K562 (cell line): ENCODE results near the gene TNFAIP3. TPM values are rescaled to one million over a fixed set of nuclear protein-coding genes. Genes with fewer than 3 reads are reported as not detected.

Experiments used
- KDM1A ChIP-seq, 2 experiments: fragments of 450-650 bp; IDR thresholded peaks; 2 replicates each; pipeline ENCODE4 v1.6.1; 2016; ENCODE audit warnings: mild to moderate bottlenecking in 2 of 2
- MYC ChIP-seq, 2 experiments: fragments of 250-450 bp in 1 of 2; sonication (Bioruptor Pico) in 1 of 2; IDR thresholded peaks; 2 replicates each; pipeline versions ENCODE4 v1.5.1 to v1.6.1; 2012 to 2021; ENCODE audit warnings: low read depth in 2 of 2, borderline replicate concordance in 1 of 2, improper control_type of control experiment in 1 of 2, low read length in 1 of 2, mild to moderate bottlenecking in 1 of 2, moderate library complexity in 1 of 2
- TOE1 ChIP-seq, 2 experiments: fragments of 450-650 bp in 1 of 2; sonication (generic) in 1 of 2; formaldehyde crosslinking in 1 of 2; IDR thresholded peaks; 2 replicates each; pipeline versions ENCODE4 v1.7.1 to v1.8.0; 2016 to 2022; ENCODE audit warnings: borderline replicate concordance in 2 of 2, mild to moderate bottlenecking in 2 of 2, antibody characterized with exemption in 1 of 2, inconsistent platforms in 1 of 2, low read depth in 1 of 2, missing genetic modification reagents in 1 of 2, moderate library complexity in 1 of 2
- ZBTB12 ChIP-seq: fragments of 250-450 bp; sonication (Bioruptor Pico); IDR thresholded peaks from 2 replicates; pipeline ENCODE4 v1.4.0; 2020
- ZBTB26 ChIP-seq: fragments of 450-650 bp; formaldehyde crosslinking; IDR thresholded peaks from 2 replicates; pipeline ENCODE4 v1.4.0; 2022; ENCODE audit warnings: missing genetic modification characterization
- ZHX1 ChIP-seq: fragments of 150-350 bp; conservative IDR thresholded peaks from 2 replicates; pipeline ENCODE4 v1.6.1; 2014; ENCODE audit warnings: low read length
- ZNF583 ChIP-seq: fragments of 250-450 bp; sonication (Bioruptor Pico); IDR thresholded peaks from 2 replicates; pipeline ENCODE4 v1.4.0; 2020
- ZNF655 ChIP-seq: fragments of 250-450 bp; sonication (Bioruptor Pico); IDR thresholded peaks from 2 replicates; pipeline ENCODE4 v1.5.0; 2021
- ZNF780A ChIP-seq: fragments of 250-450 bp; sonication (Bioruptor Pico); IDR thresholded peaks from 2 replicates; pipeline ENCODE4 v1.5.0; 2021; ENCODE audit warnings: mild to moderate bottlenecking
- polyA plus RNA-seq, 8 experiments: library from polyadenylated mRNA; depleted of rRNA in 4 of 8; stranded (reverse) in 5 of 8; unstranded in 3 of 8; fragments of >200 nt; fragmentation: Nextera tagmentation in 2 of 8; fragmentation: Illumina TruSeq in 1 of 8; extraction: Ambion mirVana in 2 of 8; extraction: Trizol in 1 of 8; gene quantifications; 2 replicates each; pipeline versions ENCODE4 v1.2.1 to v1.2.3, GENCODE V29; 2011 to 2014; ENCODE audit warnings: inconsistent platforms in 1 of 8, missing spikeins in 1 of 8
- total RNA-seq, 7 experiments: library from RNA; depleted of rRNA in 6 of 7; stranded (reverse); fragments of >200 nt in 6 of 7; fragmentation: Illumina TruSeq in 2 of 7; extraction: Trizol in 2 of 7; gene quantifications; 2 replicates each; pipeline versions ENCODE4 v1.2.1 to v1.2.3, GENCODE V29; 2011 to 2021; ENCODE audit warnings: low replicate concordance in 1 of 7
- TF ChIP-seq, protein P1 (sequence below): fragments of 250-450 bp; sonication (Bioruptor Pico); IDR thresholded peaks from 2 replicates; pipeline ENCODE4 v1.4.0; 2020; ENCODE audit warnings: mild to moderate bottlenecking, moderate library complexity
- TF ChIP-seq, protein P2 (sequence below): fragments of 450-650 bp; formaldehyde crosslinking; IDR thresholded peaks from 2 replicates; pipeline ENCODE4 v1.4.0; 2022; ENCODE audit warnings: missing genetic modification characterization

Gene TNFAIP3
- total and polyA plus RNA-seq, 9 of the 15 experiments (the other 6 are each of a cell fraction or from before 2014, with no cell fraction given): 0.79 to 17.0 (median 6.4) TPM

DNA sequence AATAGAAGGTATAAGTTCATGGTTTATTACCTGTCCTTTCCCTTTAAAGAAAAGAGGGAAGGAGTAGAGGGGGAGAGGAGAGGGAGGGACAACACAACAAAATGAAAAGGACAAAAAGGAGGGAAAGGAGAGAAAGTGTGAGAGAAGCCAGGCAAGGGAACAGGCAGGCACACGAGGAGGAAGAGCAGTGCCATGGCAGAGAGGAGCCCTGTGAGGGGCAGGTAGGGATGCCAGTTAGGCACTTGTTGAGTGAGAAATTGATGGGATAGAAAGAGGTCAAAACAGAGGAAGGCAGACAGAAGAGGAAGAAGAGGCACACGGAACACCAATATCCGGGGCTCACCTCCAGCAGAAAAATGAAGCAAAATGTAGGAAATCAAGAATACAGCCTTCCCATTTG, 42.5 kb downstream of the TNFAIP3 start (continued):
- TF ChIP-seq ZNF655 (no peak), ZBTB26 (CRISPR knock-in tag) (0 out of 2 replicates have a peak, but pooled peaks have one; percentile 76), ZBTB12 (CRISPR knock-in tag) (0 out of 2 replicates have a peak, but pooled peaks have one; percentile 8), MYC (IDR thresholded peaks at IDR 0.05; ENCODE audit: low read depth, low read length) (no peak), MYC (CRISPR knock-in tag; IDR thresholded peaks at IDR 0.05; ENCODE audit: borderline replicate concordance, low read depth) (peak; percentile 60; the same call in 1 of the 2 replicates), ZHX1 (no peak), ZNF583 (CRISPR knock-in tag) (peak; percentile 74), ZNF780A (CRISPR knock-in tag) (no peak), TOE1 (IDR thresholded peaks at IDR 0.05; ENCODE audit: borderline replicate concordance) (0 out of 2 replicates have a peak, but pooled peaks have one; percentile 45), TOE1 (CRISPR knock-in tag; IDR thresholded peaks at IDR 0.05; ENCODE audit: borderline replicate concordance, low read depth) (no peak), KDM1A (IDR thresholded peaks at IDR 0.05) (peak; percentile 20 to 32; a peak in 2 of 4 replicates)
- TF ChIP-seq, protein P1, sequence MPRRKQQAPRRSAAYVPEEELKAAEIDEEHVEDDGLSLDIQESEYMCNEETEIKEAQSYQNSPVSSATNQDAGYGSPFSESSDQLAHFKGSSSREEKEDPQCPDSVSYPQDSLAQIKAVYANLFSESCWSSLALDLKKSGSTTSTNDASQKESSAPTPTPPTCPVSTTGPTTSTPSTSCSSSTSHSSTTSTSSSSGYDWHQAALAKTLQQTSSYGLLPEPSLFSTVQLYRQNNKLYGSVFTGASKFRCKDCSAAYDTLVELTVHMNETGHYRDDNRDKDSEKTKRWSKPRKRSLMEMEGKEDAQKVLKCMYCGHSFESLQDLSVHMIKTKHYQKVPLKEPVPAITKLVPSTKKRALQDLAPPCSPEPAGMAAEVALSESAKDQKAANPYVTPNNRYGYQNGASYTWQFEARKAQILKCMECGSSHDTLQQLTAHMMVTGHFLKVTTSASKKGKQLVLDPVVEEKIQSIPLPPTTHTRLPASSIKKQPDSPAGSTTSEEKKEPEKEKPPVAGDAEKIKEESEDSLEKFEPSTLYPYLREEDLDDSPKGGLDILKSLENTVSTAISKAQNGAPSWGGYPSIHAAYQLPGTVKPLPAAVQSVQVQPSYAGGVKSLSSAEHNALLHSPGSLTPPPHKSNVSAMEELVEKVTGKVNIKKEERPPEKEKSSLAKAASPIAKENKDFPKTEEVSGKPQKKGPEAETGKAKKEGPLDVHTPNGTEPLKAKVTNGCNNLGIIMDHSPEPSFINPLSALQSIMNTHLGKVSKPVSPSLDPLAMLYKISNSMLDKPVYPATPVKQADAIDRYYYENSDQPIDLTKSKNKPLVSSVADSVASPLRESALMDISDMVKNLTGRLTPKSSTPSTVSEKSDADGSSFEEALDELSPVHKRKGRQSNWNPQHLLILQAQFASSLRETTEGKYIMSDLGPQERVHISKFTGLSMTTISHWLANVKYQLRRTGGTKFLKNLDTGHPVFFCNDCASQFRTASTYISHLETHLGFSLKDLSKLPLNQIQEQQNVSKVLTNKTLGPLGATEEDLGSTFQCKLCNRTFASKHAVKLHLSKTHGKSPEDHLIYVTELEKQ: peak; percentile 71; the same call in 1 of the 2 replicates
- TF ChIP-seq, protein P2, sequence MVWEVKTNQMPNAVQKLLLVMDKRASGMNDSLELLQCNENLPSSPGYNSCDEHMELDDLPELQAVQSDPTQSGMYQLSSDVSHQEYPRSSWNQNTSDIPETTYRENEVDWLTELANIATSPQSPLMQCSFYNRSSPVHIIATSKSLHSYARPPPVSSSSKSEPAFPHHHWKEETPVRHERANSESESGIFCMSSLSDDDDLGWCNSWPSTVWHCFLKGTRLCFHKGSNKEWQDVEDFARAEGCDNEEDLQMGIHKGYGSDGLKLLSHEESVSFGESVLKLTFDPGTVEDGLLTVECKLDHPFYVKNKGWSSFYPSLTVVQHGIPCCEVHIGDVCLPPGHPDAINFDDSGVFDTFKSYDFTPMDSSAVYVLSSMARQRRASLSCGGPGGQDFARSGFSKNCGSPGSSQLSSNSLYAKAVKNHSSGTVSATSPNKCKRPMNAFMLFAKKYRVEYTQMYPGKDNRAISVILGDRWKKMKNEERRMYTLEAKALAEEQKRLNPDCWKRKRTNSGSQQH (CRISPR knock-in tag): peak; percentile 63; the same call in 1 of the 2 replicates
- TF ChIP-seq, all 486 proteins: peak for 55
